Hepatocyte (in vitro differentiated cells): ENCODE data around the gene FBXO39. TPM values are rescaled to one million over a fixed set of nuclear protein-coding genes. Genes with fewer than 3 reads are reported as not detected.

Experiments
- DNase-seq: peaks from one replicate; pipeline ENCODE4 v3.0.0-alpha.2; 2016; ENCODE audit warnings: low spot score
- H2AFZ ChIP-seq: fragments of 200-600 bp; sonication (generic); 2 replicates; pipeline ENCODE4 v1.6.0; 2016; ENCODE audit warnings: antibody characterized with exemption, mild to moderate bottlenecking
- H3K27ac ChIP-seq: fragments of 200-600 bp; sonication (generic); 2 replicates; pipeline ENCODE4 v1.5.1; 2016; ENCODE audit warnings: mild to moderate bottlenecking
- H3K27me3 ChIP-seq: fragments of 200-600 bp; sonication (generic); 2 replicates; pipeline ENCODE4 v1.6.1; 2016
- H3K36me3 ChIP-seq: fragments of 200-600 bp; sonication (generic); replicated peaks from 2 replicates; pipeline ENCODE4 v1.5.1; 2016; ENCODE audit warnings: low read depth; ENCODE audit not compliant: insufficient read depth
- H3K4me1 ChIP-seq: fragments of 200-600 bp; sonication (generic); 2 replicates; pipeline ENCODE4 v1.5.1; 2016; ENCODE audit warnings: mild to moderate bottlenecking, moderate library complexity; ENCODE audit not compliant: insufficient read depth
- H3K4me2 ChIP-seq: fragments of 200-600 bp; sonication (generic); 2 replicates; pipeline ENCODE4 v1.6.0; 2016
- H3K4me3 ChIP-seq: fragments of 200-600 bp; sonication (generic); 2 replicates; pipeline ENCODE4 v1.5.1; 2016; ENCODE audit warnings: mild to moderate bottlenecking
- H3K79me2 ChIP-seq: fragments of 200-600 bp; sonication (generic); 2 replicates; pipeline ENCODE4 v1.6.0; 2017; ENCODE audit warnings: mild to moderate bottlenecking
- H3K9me2 ChIP-seq: fragments of 200-600 bp; sonication (generic); replicated peaks from 2 replicates; pipeline ENCODE4 v1.6.0; 2017; ENCODE audit warnings: mild to moderate bottlenecking; ENCODE audit not compliant: insufficient read depth
- H3K9me3 ChIP-seq: fragments of 200-600 bp; sonication (generic); 2 replicates; pipeline ENCODE4 v1.5.1; 2016; ENCODE audit warnings: low read depth, mild to moderate bottlenecking
- H4K20me1 ChIP-seq: fragments of 200-600 bp; sonication (generic); 2 replicates; pipeline ENCODE4 v1.6.0; 2016; ENCODE audit warnings: mild to moderate bottlenecking; ENCODE audit not compliant: insufficient read depth, poor library complexity, severe bottlenecking
- EZH2 ChIP-seq: fragments of 200-600 bp; sonication (generic); IDR thresholded peaks from 2 replicates; pipeline ENCODE4 v1.6.1; 2016; ENCODE audit warnings: antibody characterized with exemption, mild to moderate bottlenecking, borderline replicate concordance
- EZH2phosphoT487 ChIP-seq: fragments of 200-600 bp; sonication (generic); IDR thresholded peaks from one replicate; pipeline ENCODE4 v1.6.1; 2018; ENCODE audit warnings: antibody characterized with exemption, mild to moderate bottlenecking, low read depth, moderate library complexity; ENCODE audit not compliant: unreplicated experiment, severe bottlenecking
- WGBS: methylation state at CpG from one replicate; pipeline ENCODE4 v1.1.6; 2016; ENCODE audit warnings: low lambda C conversion rate; ENCODE audit errors: missing lambda C conversion rate; 5-methylcytosine and 5-hydroxymethylcytosine counted together
- polyA plus RNA-seq: library from polyadenylated mRNA; unstranded; fragments of >200 nt; fragmentation: Nextera tagmentation; extraction: Ambion mirVana; gene quantifications from 2 replicates; pipeline ENCODE4 v1.2.1, GENCODE V29; 2016
- total RNA-seq: library from RNA; depleted of rRNA; stranded (reverse); fragments of >200 nt; gene quantifications from 2 replicates; pipeline ENCODE4 v1.2.3, GENCODE V29; 2014
- TF ChIP-seq, protein P1 (sequence below): fragments of 200-600 bp; sonication (generic); IDR thresholded peaks from 2 replicates; pipeline ENCODE4 v1.5.1; 2016; ENCODE audit warnings: antibody characterized with exemption, mild to moderate bottlenecking; ENCODE audit not compliant: poor library complexity

FBXO39 gene
- total and polyA plus RNA-seq, 2 experiments from 2014 or later: not detected

DNA sequence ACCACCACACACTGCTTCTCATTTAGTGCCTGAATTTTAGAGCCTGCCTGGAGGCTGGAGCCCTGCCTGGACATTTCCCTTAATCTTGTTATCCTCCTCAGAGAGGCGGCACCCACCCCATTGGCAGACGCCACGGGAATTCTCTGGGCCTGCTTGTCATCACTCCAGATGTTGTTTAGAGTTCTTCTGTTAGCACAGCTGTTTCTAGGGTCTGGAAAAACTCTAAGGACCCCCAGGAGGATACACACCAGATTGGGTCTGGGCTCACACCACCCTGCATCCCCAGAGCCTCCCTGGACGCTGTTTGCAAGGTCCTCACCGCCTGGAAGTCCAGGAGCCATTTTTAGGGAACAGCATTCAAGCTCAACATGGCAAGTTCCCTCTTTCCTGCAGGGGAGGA lies 20.7 kb upstream of the FBXO39 start:
- Histone ChIP-seq H3K4me3 (no peak overlapping the region), H3K4me1 (peaks cover 11% of the 10 kb centered on the region), H3K9me2 (no peaks in the 10 kb centered on the region), H3K79me2 (no peaks in the 10 kb centered on the region), H3K9me3 (no peaks in the 10 kb centered on the region), H3K27ac (peak overlapping the region; percentile 68), H3K27me3 (no peaks in the 10 kb centered on the region), H3K36me3 (no peaks in the 10 kb centered on the region), H3K4me2 (peak overlapping the region; percentile 65), H4K20me1 (no peaks in the 10 kb centered on the region), H2AFZ (peak overlapping the region; percentile 63)
- 56% methylated on average over 5 of the region's 5 CpGs for WGBS
- peak; percentile 40 for DNase-seq
- TF ChIP-seq EZH2phosphoT487 (no peak), EZH2 (no peak)
- TF ChIP-seq, protein P1, sequence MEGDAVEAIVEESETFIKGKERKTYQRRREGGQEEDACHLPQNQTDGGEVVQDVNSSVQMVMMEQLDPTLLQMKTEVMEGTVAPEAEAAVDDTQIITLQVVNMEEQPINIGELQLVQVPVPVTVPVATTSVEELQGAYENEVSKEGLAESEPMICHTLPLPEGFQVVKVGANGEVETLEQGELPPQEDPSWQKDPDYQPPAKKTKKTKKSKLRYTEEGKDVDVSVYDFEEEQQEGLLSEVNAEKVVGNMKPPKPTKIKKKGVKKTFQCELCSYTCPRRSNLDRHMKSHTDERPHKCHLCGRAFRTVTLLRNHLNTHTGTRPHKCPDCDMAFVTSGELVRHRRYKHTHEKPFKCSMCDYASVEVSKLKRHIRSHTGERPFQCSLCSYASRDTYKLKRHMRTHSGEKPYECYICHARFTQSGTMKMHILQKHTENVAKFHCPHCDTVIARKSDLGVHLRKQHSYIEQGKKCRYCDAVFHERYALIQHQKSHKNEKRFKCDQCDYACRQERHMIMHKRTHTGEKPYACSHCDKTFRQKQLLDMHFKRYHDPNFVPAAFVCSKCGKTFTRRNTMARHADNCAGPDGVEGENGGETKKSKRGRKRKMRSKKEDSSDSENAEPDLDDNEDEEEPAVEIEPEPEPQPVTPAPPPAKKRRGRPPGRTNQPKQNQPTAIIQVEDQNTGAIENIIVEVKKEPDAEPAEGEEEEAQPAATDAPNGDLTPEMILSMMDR: no peak

DNA sequence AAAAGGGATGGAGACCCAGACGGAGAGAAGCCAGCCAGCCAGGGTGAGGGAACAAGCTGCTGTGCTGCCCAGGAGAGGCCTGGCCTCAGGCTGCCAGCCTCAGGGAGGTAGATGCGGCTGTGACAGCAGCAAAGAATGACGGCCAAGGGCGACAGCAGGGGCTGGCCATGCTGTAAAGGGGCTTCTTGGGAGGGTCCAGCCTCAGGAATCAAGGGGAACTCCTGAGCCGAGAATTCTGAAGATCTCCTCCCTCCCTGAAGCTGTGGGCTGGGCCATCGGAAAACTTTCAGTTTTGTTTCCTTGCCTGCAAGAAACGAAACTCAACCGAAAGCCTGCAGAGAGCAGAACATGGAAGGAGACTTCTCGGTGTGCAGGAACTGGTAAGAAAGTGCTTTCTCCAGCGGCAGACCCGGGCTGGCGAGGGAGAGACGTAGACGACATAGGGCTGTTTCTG lies 20.3 kb upstream of the FBXO39 start, which contains the start of gene XAF1:
Gene XAF1 (plus strand): TSS at position 316 of the 454 bp plus-strand sequence. CDS start 33 bp downstream, at position 349.
- DNase-seq: no peak
- no peaks in the 10 kb centered on the region for H3K36me3 ChIP-seq
- no peaks in the 10 kb centered on the region for H3K79me2 ChIP-seq
- H3K27me3 ChIP-seq: no peaks in the 10 kb centered on the region
- 65% methylated on average over 14 of the region's 14 CpGs for WGBS
- TF ChIP-seq, protein P1: no peak
- no peak for TF ChIP-seq EZH2
- no peak for TF ChIP-seq EZH2phosphoT487
- H3K4me3 ChIP-seq: no peak within 1 kb of the TSS
- H4K20me1 ChIP-seq: no peaks in the 10 kb centered on the region
- peaks cover 11% of the 10 kb centered on the region for H3K4me1 ChIP-seq
- no peaks in the 10 kb centered on the region for H3K9me3 ChIP-seq
- H2AFZ ChIP-seq: peak within 1 kb of the TSS; percentile 63
- H3K9me2 ChIP-seq: no peaks in the 10 kb centered on the region
- H3K4me2 ChIP-seq: peak within 1 kb of the TSS; percentile 65
- H3K27ac ChIP-seq: peak within 1 kb of the TSS; percentile 68

GRCh38 chr17:6756425-6757031 lies 19.5 kb upstream of the FBXO39 start:
- TF ChIP-seq EZH2 (no peak), EZH2phosphoT487 (no peak)
- TF ChIP-seq, protein P1: no peak
- Histone ChIP-seq H3K9me3 (no peaks in the 10 kb centered on the region), H3K27ac (no peak overlapping the region), H3K79me2 (no peaks in the 10 kb centered on the region), H3K4me3 (no peak overlapping the region), H3K4me1 (peaks cover 11% of the 10 kb centered on the region), H4K20me1 (no peaks in the 10 kb centered on the region), H2AFZ (no peak overlapping the region), H3K27me3 (no peaks in the 10 kb centered on the region), H3K4me2 (peak overlapping the region; percentile 65), H3K9me2 (no peaks in the 10 kb centered on the region), H3K36me3 (no peaks in the 10 kb centered on the region)
- 82% methylated on average over 10 of the region's 13 CpGs for WGBS
- DNase-seq: no peak
